ENCODE data around the gene BABAM2.

BABAM2 gene

DNA sequence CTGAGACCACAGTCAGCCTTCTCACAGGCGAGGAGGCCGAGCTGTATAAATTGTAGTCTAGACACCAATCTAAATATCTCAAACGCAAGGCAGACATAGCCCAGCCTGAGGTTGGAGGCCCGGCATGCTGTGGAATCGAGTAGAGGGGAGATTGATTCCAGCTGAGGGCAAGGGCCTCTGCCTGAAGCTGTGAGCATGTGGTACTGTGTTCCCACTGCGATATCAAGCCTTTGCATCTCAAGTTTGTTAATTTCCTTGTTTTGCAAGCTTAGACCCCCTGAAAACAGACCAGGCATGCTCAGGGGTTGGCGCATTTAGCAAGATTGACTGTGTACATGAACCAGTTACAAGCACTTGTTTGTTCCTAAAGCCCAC, 437.0 kb downstream of the BABAM2 start:
- Histone ChIP-seq H3K36me3 (ENCODE audit: control insufficient read depth in 2 of 2, insufficient read depth in 1 of 2, low read length in 2 of 2) (no peaks in the 10 kb centered on the region), H3K4me3 (ENCODE audit: low read depth, low read length) (no peak overlapping the region), H3K27ac (ENCODE audit: extremely low read depth, low read depth, low read length) (no peak overlapping the region), H3K4me1 (ENCODE audit: control insufficient read depth, insufficient read depth, low read length) (no peaks in the 10 kb centered on the region; the same call in 1 of the 2 replicates), H3K9me3 (ENCODE audit: control insufficient read depth, insufficient read depth, low read depth, low read length) (no peaks in the 10 kb centered on the region)
- ChIA-PET CTCF (interaction anchor here (0.6 kb wide), 1 partner anchor 14 kb away, joined by 3 read pairs; no protein-coding TSS in a partner anchor), POLR2A (no interaction called here)
- TF ChIP-seq PATZ1 (tag by site-specific recombination; IDR thresholded peaks at IDR 0.05) (no peak), ZBTB7A (tag by site-specific recombination; IDR thresholded peaks at IDR 0.05; ENCODE audit: low read depth) (no peak), EGR2 (tag by site-specific recombination; IDR thresholded peaks at IDR 0.05; ENCODE audit: low read depth) (no peak), ZNF544 (tag by site-specific recombination; IDR thresholded peaks at IDR 0.05) (no peak), ZNF335 (tag by site-specific recombination; conservative IDR thresholded peaks at IDR 0.05) (no peak), ZNF510 (tag by site-specific recombination; IDR thresholded peaks at IDR 0.05; ENCODE audit: insufficient replicate concordance) (no peak), ZNF707 (tag by site-specific recombination; IDR thresholded peaks at IDR 0.05) (no peak), ZNF658 (tag by site-specific recombination; IDR thresholded peaks at IDR 0.05) (no peak), ZNF2 (tag by site-specific recombination; IDR thresholded peaks at IDR 0.05) (no peak), ZNF174 (tag by site-specific recombination; IDR thresholded peaks at IDR 0.05) (no peak), ZNF776 (tag by site-specific recombination; IDR thresholded peaks at IDR 0.05; ENCODE audit: borderline replicate concordance) (no peak), ZNF202 (tag by site-specific recombination; IDR thresholded peaks at IDR 0.05; ENCODE audit: borderline replicate concordance) (no peak), ZNF610 (tag by site-specific recombination; IDR thresholded peaks at IDR 0.05; ENCODE audit: borderline replicate concordance) (no peak), KLF8 (tag by site-specific recombination; IDR thresholded peaks at IDR 0.05) (no peak), ZNF677 (tag by site-specific recombination; IDR thresholded peaks at IDR 0.05) (no peak), ZNF549 (tag by site-specific recombination; IDR thresholded peaks at IDR 0.05) (no peak), MEIS1 (CRISPR knock-in tag; IDR thresholded peaks at IDR 0.05; ENCODE audit: borderline replicate concordance) (no peak)

DNA sequence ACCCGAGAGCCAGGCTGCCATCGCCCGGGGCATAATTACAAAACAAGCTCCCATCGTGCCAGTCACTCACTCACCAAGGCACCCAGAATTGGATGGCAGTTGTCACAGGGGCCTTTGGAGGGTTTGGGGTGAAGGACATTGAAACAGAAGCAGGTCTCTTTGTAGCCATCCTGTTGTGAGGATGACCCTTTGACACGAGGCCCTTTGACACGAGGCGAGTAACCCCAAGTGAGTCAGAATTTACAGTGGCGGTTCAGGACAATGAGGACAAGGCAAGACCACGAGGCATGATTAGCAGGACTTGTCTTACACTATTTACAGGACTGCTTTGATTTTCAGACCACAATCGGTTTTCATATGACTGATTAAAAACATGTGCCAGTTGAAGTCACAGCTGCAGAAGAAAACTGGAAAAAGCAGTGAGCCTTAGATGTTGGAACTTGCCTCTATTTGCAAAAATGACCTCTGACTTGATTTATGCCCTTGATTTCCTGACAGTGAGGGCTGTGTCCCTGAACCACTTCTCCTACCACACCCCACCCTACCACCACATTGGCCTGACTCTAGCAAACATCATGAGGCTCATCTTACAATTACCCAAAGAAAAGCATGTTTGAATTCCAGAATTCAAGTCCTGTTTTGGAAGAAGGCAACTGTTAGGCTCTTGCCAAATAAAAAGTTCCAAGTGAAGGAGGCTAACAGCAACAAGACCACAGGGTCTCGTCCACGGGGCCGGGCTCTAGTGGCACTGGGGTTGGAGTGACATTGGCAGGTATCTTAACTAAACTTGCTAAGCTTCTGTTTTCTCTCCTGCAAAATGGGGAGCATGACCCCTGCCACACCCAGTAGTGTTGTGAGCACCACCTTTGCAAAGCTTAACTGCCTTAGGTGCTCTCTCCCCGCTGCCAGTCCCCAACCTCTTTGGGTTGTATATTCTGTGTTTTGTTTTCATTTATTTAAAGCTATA, 437.7 kb downstream of the BABAM2 start:
- CTCF ChIA-PET = interaction anchor here (1.3 kb wide), 1 partner anchor 624 kb away, joined by 3 read pairs; no protein-coding TSS in a partner anchor
- H3K27ac ChIP-seq (ENCODE audit: extremely low read depth, low read depth, low read length) = no peak overlapping the region
- no peak for TF ChIP-seq ZNF596 (tag by site-specific recombination; IDR thresholded peaks at IDR 0.05)
- TF ChIP-seq KLF16 (tag by site-specific recombination; IDR thresholded peaks at IDR 0.05) = no peak
- no peak for TF ChIP-seq ZNF19 (tag by site-specific recombination; IDR thresholded peaks at IDR 0.05; ENCODE audit: low read depth)
- no peak for TF ChIP-seq SCRT1 (tag by site-specific recombination; IDR thresholded peaks at IDR 0.05; ENCODE audit: borderline replicate concordance)
- TF ChIP-seq ZNF548 (tag by site-specific recombination; IDR thresholded peaks at IDR 0.05) = no peak
- TF ChIP-seq, protein P1, sequence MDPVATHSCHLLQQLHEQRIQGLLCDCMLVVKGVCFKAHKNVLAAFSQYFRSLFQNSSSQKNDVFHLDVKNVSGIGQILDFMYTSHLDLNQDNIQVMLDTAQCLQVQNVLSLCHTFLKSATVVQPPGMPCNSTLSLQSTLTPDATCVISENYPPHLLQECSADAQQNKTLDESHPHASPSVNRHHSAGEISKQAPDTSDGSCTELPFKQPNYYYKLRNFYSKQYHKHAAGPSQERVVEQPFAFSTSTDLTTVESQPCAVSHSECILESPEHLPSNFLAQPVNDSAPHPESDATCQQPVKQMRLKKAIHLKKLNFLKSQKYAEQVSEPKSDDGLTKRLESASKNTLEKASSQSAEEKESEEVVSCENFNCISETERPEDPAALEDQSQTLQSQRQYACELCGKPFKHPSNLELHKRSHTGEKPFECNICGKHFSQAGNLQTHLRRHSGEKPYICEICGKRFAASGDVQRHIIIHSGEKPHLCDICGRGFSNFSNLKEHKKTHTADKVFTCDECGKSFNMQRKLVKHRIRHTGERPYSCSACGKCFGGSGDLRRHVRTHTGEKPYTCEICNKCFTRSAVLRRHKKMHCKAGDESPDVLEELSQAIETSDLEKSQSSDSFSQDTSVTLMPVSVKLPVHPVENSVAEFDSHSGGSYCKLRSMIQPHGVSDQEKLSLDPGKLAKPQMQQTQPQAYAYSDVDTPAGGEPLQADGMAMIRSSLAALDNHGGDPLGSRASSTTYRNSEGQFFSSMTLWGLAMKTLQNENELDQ (tag by site-specific recombination; IDR thresholded peaks at IDR 0.05; ENCODE audit: low read depth) = no peak
- no peak for TF ChIP-seq ZNF175 (tag by site-specific recombination; IDR thresholded peaks at IDR 0.05)
- TF ChIP-seq ZNF488 (tag by site-specific recombination; IDR thresholded peaks at IDR 0.05) = no peak
- TF ChIP-seq ZNF133 (tag by site-specific recombination; IDR thresholded peaks at IDR 0.05) = no peak
- TF ChIP-seq ZNF2 (tag by site-specific recombination; IDR thresholded peaks at IDR 0.05) = no peak
- TF ChIP-seq ZNF501 (tag by site-specific recombination; IDR thresholded peaks at IDR 0.05) = no peak
- TF ChIP-seq ZNF791 (tag by site-specific recombination; IDR thresholded peaks at IDR 0.05) = no peak
- TF ChIP-seq ZSCAN23 (tag by site-specific recombination; IDR thresholded peaks at IDR 0.05) = no peak

More for the DNA sequence above, 437.7 kb downstream of the BABAM2 start:
- Histone ChIP-seq H3K4me1 (ENCODE audit: control insufficient read depth, insufficient read depth, low read length) (no peaks in the 10 kb centered on the region; the same call in 1 of the 2 replicates), H3K9me3 (ENCODE audit: control insufficient read depth, insufficient read depth, low read depth, low read length) (no peaks in the 10 kb centered on the region), H3K4me3 (ENCODE audit: low read depth, low read length) (no peak overlapping the region), H3K36me3 (ENCODE audit: control insufficient read depth in 2 of 2, insufficient read depth in 1 of 2, low read length in 2 of 2) (no peaks in the 10 kb centered on the region)
- POLR2A ChIA-PET = no interaction called here
